SKM-1 treated with dmso at 0.1 percent for 144 hours (cell line): ENCODE data around the gene LMCD1.
A peak's percentile ranks its signal among the peaks of the same experiment; 100 is the strongest.

Experiments used
- DNase-seq: peaks from one replicate; lab custom pipeline; 2025; ENCODE audit not compliant: unreplicated experiment; lab: John Stamatoyannopoulos, UW

The LMCD1 gene

GRCh38 chr3:8503871-8504610 lies 2.4 kb downstream of the LMCD1 start:
- DNase-seq, result no peak

DNA sequence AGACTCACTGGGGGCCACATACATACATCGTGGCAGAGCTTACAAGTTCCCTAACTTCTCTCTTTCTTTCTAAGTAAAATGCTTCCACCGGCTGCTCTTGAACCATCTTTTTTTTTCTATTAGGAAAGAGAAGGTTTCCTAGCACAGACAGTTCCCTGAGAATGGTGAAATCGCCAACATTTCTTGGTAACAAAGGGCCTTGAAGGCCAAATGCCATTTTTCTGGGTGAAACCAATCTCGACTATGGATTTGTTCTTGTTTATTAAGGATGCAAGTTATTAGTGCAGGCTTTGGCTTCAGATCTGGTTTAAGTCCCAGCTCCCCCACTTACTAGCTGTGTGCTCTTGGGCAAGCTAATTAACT lies 3.0 kb downstream of the LMCD1 start:
- no peak for DNase-seq

DNA sequence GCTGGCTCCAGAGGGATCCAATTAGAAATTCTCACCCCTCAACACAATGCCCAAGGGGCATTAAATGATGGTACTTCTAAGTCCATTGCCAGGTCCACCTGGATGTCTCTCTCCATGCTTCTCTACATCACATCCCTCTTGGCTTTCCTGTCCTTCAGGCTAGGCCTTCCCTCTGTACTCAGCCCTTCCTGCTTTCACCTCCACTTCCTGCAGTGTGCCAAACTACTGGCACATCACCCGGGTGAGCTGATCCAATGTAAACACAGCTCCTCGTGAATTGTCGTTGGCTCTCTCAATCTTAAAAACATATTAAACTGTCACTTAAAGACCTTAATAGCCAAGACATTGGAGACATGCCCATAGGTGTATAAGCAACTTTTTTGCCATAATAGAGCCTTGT lies 4.0 kb downstream of the LMCD1 start:
- DNase-seq, result no peak

DNA sequence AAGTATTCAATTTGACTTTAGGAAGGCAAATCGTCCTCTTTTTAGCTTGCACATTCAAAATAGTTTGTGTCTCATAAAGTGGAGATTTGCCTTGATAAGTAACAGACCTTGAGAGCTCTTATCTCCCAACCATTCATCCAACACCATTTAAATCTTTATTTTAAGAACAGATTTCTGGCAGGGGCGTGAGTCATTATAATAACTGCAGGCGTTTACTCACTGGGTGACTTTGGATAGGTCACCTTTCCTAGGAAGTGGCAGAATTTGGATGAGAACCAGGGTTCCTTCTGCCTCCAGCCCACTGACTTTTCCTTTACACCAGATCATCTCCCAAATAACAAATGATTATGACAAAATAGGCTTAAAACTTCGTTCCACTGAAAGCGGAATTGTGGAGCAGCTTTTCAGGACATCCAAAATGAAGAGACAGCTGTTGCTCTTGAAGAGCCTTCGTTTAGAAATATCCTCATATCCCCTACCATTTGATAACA lies 5.0 kb downstream of the LMCD1 start:
- no peak for DNase-seq

- no peak for DNase-seq
These were observed 5.9 kb downstream of the LMCD1 start for GRCh38 chr3:8507496-8507895.

DNA sequence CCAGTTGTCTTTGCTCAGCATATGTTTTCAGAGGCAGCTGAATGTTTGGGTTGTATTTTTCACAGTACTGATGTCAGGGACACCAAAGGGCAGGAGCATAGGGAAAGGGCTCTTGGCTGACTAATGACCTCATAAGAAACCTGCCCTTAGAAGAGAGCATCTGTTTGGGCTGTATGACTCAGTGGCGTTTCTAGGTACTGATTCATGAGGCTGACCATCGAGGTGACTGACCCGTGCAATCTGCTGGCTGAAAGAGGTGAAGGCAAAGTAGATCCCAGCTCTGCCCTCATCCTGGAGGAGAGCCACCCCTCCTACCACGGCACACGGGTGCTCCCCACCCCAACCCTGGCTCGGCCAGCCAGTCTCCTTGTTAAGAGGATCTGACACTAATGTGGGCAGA lies 8.3 kb downstream of the LMCD1 start:
- no peak for DNase-seq

- no peak for DNase-seq
These were observed 10.6 kb downstream of the LMCD1 start for GRCh38 chr3:8512234-8512633.

DNA sequence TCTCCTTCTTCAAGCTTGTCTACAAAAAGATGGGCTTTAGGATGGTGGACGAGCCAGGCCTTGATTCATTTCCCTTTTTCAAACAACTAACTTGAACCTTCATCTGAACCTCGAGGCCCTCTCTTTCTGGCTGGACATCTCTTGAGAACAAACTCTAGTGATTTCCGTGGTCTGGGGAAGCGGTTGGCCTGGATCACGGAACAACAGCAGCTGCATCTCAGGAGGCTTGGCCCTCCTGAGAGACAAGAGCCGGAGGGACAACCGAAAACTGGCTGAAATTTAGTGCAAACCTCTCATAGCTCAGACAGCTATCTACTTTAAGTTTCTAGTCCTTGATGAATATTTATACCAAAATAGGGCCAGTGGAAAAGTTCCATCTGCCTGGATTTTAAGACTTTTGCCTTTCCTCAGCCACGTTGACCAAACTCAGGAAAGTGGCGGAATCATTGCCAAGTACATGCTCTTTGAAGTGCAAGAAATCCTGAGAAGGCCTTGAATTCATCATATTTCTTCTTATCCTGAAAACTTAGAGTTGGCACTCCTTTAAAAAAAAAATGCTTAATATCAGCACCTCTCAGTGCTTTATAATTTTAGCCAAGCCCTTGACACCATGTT lies 14.5 kb downstream of the LMCD1 start:
- DNase-seq, result no peak

GRCh38 chr3:8516783-8517182 lies 15.2 kb downstream of the LMCD1 start:
- DNase-seq, result no peak

DNA sequence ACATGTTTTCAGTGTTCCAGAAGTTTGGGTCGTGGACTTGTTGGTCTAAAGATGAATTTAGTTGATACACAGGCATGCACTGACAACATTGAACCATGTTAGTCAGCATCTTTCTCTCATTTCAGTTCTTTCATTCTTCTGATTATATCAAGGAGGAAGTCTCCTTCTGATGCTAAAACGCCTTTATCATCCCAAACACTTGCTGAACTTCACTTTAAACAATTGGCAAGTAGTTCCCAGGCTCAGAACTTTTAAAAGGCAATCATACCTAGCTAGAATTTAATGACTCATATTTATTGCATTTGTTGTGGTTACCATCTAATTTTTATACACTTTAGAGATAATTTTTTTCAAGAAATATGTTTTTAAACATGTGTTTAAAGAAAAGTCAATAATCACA lies 15.9 kb downstream of the LMCD1 start:
- DNase-seq, result no peak

- DNase-seq, result no peak
These were observed 16.5 kb downstream of the LMCD1 start for GRCh38 chr3:8518138-8518537.

- no peak for DNase-seq
These were observed 17.5 kb downstream of the LMCD1 start for GRCh38 chr3:8519156-8519555.

GRCh38 chr3:8519774-8520448 lies 18.3 kb downstream of the LMCD1 start:
- no peak for DNase-seq

DNA sequence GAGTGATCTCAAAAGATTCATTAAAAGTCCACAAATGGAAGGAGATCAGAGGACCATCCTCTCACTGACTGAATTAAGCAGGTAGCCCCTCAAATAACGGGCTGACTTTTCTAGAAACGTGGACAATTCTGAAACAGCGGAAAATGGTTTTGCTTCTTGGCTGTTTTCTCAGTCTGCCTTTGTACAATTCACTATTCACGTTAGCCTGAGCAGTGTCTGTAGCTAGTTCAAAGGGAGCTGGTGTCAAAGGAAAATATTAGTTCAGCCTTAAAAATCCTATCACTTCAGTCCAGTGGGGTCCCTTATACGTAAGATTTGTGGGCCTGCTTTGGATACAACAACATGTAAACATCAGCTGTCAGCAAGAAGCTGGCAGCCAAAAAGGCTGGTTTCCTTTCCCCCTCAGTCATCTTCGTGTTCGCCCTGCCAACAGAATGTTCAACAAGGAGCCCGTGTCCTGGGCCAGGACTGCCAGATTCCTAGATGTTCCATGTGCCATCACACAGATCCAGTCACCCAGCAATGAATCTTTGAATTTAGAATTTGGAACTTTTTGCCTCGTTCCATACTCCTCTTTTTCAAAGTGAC lies 19.3 kb downstream of the LMCD1 start:
- no peak for DNase-seq

GRCh38 chr3:8523041-8523440 lies 21.4 kb downstream of the LMCD1 start:
- DNase-seq, result no peak

DNA sequence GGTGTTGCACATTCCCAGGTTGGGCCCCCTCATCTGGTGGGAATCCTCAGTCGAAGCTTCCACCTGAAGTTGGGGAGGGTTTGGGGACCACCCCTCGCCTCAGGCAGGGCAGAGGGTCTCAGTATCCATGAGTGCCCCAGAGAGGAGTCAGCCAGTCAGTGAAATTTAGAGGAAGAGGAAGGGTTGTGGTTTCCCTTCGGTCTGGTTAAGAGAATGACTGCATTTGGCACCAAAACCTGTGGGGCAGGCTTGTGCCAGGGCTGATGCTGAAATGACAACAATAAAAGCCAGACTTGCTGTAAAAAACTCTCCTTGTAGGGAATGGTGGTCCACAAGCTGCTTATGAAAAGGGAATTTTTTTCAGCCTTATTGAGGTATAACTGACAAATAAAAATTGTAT lies 22.6 kb downstream of the LMCD1 start:
- peak; percentile 31 for DNase-seq

DNA sequence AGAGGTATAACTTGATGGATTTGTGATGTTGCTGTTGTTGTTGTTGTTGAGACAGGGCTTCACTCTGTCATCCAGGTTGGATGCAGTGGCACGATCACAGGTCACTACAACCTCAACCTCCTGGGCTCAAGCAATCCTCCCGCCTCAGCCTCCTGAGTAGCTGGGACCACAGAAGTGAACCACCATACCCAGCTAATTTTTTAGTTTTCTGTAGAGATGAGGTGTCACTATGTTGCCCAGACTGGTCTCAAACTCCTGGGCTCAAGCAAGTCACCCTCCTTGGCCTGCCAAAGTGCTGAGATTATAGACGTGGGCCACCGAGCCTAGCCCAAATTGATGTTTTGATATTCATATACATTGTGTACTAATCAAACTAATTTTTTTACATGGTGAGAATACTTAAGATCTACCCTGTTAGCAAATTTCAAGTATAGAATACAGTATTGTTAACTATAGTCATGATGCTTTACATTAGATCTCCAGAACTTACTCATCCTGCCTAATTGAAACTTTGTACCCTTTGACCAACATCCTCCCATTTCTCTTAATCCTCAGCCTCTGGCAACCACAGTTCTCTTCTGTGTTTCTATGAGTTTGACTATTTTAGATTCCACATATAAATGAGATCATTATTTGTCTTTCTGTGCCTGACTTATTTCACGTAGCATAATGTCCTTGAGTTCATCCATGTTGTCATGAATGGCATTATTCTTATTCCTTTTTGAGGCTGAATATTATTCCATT lies 23.2 kb downstream of the LMCD1 start:
- no peak for DNase-seq

- no peak for DNase-seq
These were observed 24.3 kb downstream of the LMCD1 start for GRCh38 chr3:8525893-8526292.

GRCh38 chr3:8529181-8529637 lies 27.6 kb downstream of the LMCD1 start:
- DNase-seq, result no peak

- peak; percentile 74 for DNase-seq
These were observed 28.3 kb downstream of the LMCD1 start for GRCh38 chr3:8529738-8530525.
